H1 (cell line): ENCODE data around the gene MAP3K3. TPM values are rescaled to one million over a fixed set of nuclear protein-coding genes. Genes with fewer than 3 reads are reported as not detected.

ENCODE experiments used
- BACH1 ChIP-seq: IDR thresholded peaks from 2 replicates; pipeline ENCODE4 v1.6.1; 2012; ENCODE audit warnings: low read length, improper control_type of control experiment
- BRCA1 ChIP-seq: IDR thresholded peaks from 2 replicates; pipeline ENCODE4 v1.6.1; 2012; ENCODE audit warnings: low read depth, low read length, improper control_type of control experiment
- CBX5 ChIP-seq: fragments of 300-800, 300-1000 bp; sonication (generic); IDR thresholded peaks from 2 replicates; pipeline ENCODE4 v1.7.1; 2016; ENCODE audit warnings: antibody characterized with exemption, low read length, low read depth
- CHD2 ChIP-seq: IDR thresholded peaks from 2 replicates; pipeline ENCODE4 v1.6.1; 2012; ENCODE audit warnings: low read length, improper control_type of control experiment
- CHD7 ChIP-seq: fragments of 300-600 bp; sonication (generic); IDR thresholded peaks from 2 replicates; pipeline ENCODE4 v1.7.1; 2012; ENCODE audit warnings: low read length, moderate library complexity, mild to moderate bottlenecking, inconsistent platforms; ENCODE audit not compliant: insufficient replicate concordance
- CTBP2 ChIP-seq: IDR thresholded peaks from 2 replicates; pipeline ENCODE4 v1.7.0; 2011; ENCODE audit warnings: borderline replicate concordance, mild to moderate bottlenecking, moderate library complexity, mixed read lengths, low read length; ENCODE audit not compliant: insufficient read depth, insufficient read length
- EZH2 ChIP-seq: fragments of 200-600 bp; sonication (generic); IDR thresholded peaks from 2 replicates; pipeline ENCODE4 v1.7.1; 2012; ENCODE audit warnings: low read depth, mild to moderate bottlenecking, moderate library complexity, low read length, inconsistent platforms; ENCODE audit not compliant: severe bottlenecking
- FOSL1 ChIP-seq: IDR thresholded peaks from 2 replicates; pipeline ENCODE4 v1.6.1; 2011; ENCODE audit warnings: mild to moderate bottlenecking, low read depth, low read length, moderate library complexity; ENCODE audit not compliant: insufficient read depth
- JUND ChIP-seq: IDR thresholded peaks from 2 replicates; pipeline ENCODE4 v1.6.1; 2011; ENCODE audit warnings: mild to moderate bottlenecking, improper control_type of control experiment, low read length
- RAD21 ChIP-seq, 2 experiments: IDR thresholded peaks in 1 of 2; conservative IDR thresholded peaks in 1 of 2; 2 replicates each; pipeline ENCODE4 v1.6.1; 2011; ENCODE audit warnings: low read depth in 2 of 2, low read length in 2 of 2, improper control_type of control experiment in 1 of 2, inconsistent platforms in 1 of 2, mild to moderate bottlenecking in 1 of 2, moderate library complexity in 1 of 2
- SP4 ChIP-seq: IDR thresholded peaks from 2 replicates; pipeline ENCODE4 v1.6.1; 2012; ENCODE audit warnings: low read length, inconsistent platforms
- TBP ChIP-seq: IDR thresholded peaks from 2 replicates; pipeline ENCODE4 v1.6.1; 2011; ENCODE audit warnings: low read depth, low read length, improper control_type of control experiment
- polyA plus RNA-seq, 7 experiments: library from polyadenylated mRNA; depleted of rRNA in 3 of 7; stranded (reverse) in 5 of 7; unstranded in 2 of 7; fragments of >200 nt in 5 of 7; fragments of 200-250 nt in 2 of 7; gene quantifications; 1 replicate in 5 of 7; 2 replicates in 1 of 7; 4 replicates in 1 of 7; pipeline versions ENCODE4 v1.2.1 to v1.2.3, GENCODE V29; 2011 to 2013; ENCODE audit warnings: missing spikeins in 2 of 7, mixed read lengths in 2 of 7
- total RNA-seq: library from RNA; stranded (reverse); fragmentation: NEBNext Ultra II Directional; extraction: Animal tissue kit (Norgen Biotek cat#: 25700); gene quantifications from 2 replicates; pipeline ENCODE4 v1.2.1, GENCODE V29; 2021

The MAP3K3 gene
- total and polyA plus RNA-seq, 2 of the 8 experiments (the other 6 are each of a cell fraction or from before 2014, with no cell fraction given), result 10.3 to 21.0 TPM

- no peak for TF ChIP-seq CHD7
- no peak for TF ChIP-seq BRCA1
- no peak for TF ChIP-seq JUND
- no peak for TF ChIP-seq EZH2
- no peak for TF ChIP-seq TBP
- no peak for TF ChIP-seq CBX5
- no peak for TF ChIP-seq SP4
- no peak for TF ChIP-seq FOSL1
- TF ChIP-seq BACH1, result no peak
- TF ChIP-seq RAD21 (IDR thresholded peaks at IDR 0.05 in 1 of 2, conservative IDR thresholded peaks at IDR 0.05 in 1 of 2; ENCODE audit: low read depth in 2 of 2, low read length in 2 of 2), result no peak
- no peak for TF ChIP-seq CHD2
- TF ChIP-seq CTBP2, result no peak
Measured at GRCh38 chr17:63716426-63716825, 94.2 kb downstream of the MAP3K3 start (continued).
